WTC11 (cell line): ENCODE data around the gene TRAPPC4. TPM values are rescaled to one million over a fixed set of nuclear protein-coding genes. Genes with fewer than 3 reads are reported as not detected.

ENCODE experiments used
- ATAC-seq: fragments of 200-7000 bp; cut with Tn5 transposase; 2 replicates; pipeline ENCODE4 v1.10.0; 2021; ENCODE audit warnings: mild to moderate bottlenecking, moderate library complexity
- CTCF ChIA-PET: fragments of 300-600 bp; sonication (Branson Sonifier 250); formaldehyde crosslinking; loops from one replicate; lab custom pipeline; 2021; ENCODE audit warnings: antibody characterized with exemption; lab: Charles Lee
- POLR2A ChIA-PET: fragments of 350-600 bp; sonication (Branson Sonifier 250); formaldehyde crosslinking; loops from one replicate; lab custom pipeline; 2021; ENCODE audit warnings: antibody characterized with exemption; lab: Charles Lee
- DNase-seq: peaks from one replicate; pipeline ENCODE4 v3.0.0; 2021; ENCODE audit warnings: low spot score
- H3K27ac Mint-ChIP-seq: 2 replicates; pipeline ENCODE4 v1.8.0; 2021; ENCODE audit warnings: mixed read lengths
- H3K27me3 Mint-ChIP-seq: 2 replicates; pipeline ENCODE4 v1.8.0; 2021; ENCODE audit warnings: low read depth, mild to moderate bottlenecking, moderate library complexity, mixed read lengths
- H3K36me3 Mint-ChIP-seq: 2 replicates; pipeline ENCODE4 v1.8.0; 2021; ENCODE audit warnings: mixed read lengths
- H3K4me1 Mint-ChIP-seq: 2 replicates; pipeline ENCODE4 v1.8.0; 2022; ENCODE audit warnings: mixed read lengths
- H3K4me3 Mint-ChIP-seq: 2 replicates; pipeline ENCODE4 v1.8.0; 2021; ENCODE audit warnings: mild to moderate bottlenecking, moderate library complexity, mixed read lengths
- H3K9me3 Mint-ChIP-seq: 2 replicates; pipeline ENCODE4 v1.8.0; 2021; ENCODE audit warnings: mixed read lengths
- ATF1 ChIP-seq: sonication (generic); formaldehyde crosslinking; IDR thresholded peaks from 2 replicates; pipeline ENCODE4 v1.8.1; 2023; ENCODE audit warnings: mild to moderate bottlenecking, moderate library complexity, missing genetic modification reagents
- CBFB ChIP-seq: sonication (generic); formaldehyde crosslinking; IDR thresholded peaks from 2 replicates; pipeline ENCODE4 v1.8.1; 2022; ENCODE audit warnings: mild to moderate bottlenecking, low read depth, missing genetic modification reagents
- ESRRA ChIP-seq: sonication (generic); formaldehyde crosslinking; IDR thresholded peaks from 2 replicates; pipeline ENCODE4 v1.8.1; 2022; ENCODE audit warnings: mild to moderate bottlenecking, missing genetic modification reagents, borderline replicate concordance
- FOXJ3 ChIP-seq: sonication (generic); formaldehyde crosslinking; IDR thresholded peaks from 2 replicates; pipeline ENCODE4 v1.9.0; 2021; ENCODE audit warnings: missing genetic modification reagents, mild to moderate bottlenecking, borderline replicate concordance
- GRHL2 ChIP-seq: fragments of 250-450 bp; sonication (Bioruptor Pico); IDR thresholded peaks from 2 replicates; pipeline ENCODE4 v1.8.0; 2022; ENCODE audit warnings: mild to moderate bottlenecking, moderate library complexity; ENCODE audit not compliant: insufficient replicate concordance, severe bottlenecking
- HMGA2 ChIP-seq: fragments of 250-450 bp; sonication (Bioruptor Pico); IDR thresholded peaks from 2 replicates; pipeline ENCODE4 v1.4.0; 2021; ENCODE audit warnings: mild to moderate bottlenecking, moderate library complexity
- JUN ChIP-seq: sonication (generic); formaldehyde crosslinking; IDR thresholded peaks from 2 replicates; pipeline ENCODE4 v1.8.0; 2023; ENCODE audit warnings: mild to moderate bottlenecking, missing genetic modification reagents
- KAT7 ChIP-seq: sonication (generic); formaldehyde crosslinking; IDR thresholded peaks from 2 replicates; pipeline ENCODE4 v1.8.1; 2023; ENCODE audit warnings: missing genetic modification reagents, mild to moderate bottlenecking, borderline replicate concordance
- MAX ChIP-seq: sonication (generic); formaldehyde crosslinking; IDR thresholded peaks from 2 replicates; pipeline ENCODE4 v1.8.0; 2022; ENCODE audit warnings: mild to moderate bottlenecking, missing genetic modification reagents
- NFATC4 ChIP-seq: fragments of 250-450 bp; sonication (Bioruptor Pico); IDR thresholded peaks from 2 replicates; pipeline ENCODE4 v1.9.0; 2021; ENCODE audit warnings: mild to moderate bottlenecking
- PRRX2 ChIP-seq: fragments of 250-450 bp; sonication (Bioruptor Pico); IDR thresholded peaks from 2 replicates; pipeline ENCODE4 v1.8.0; 2021; ENCODE audit warnings: mild to moderate bottlenecking
- RELA ChIP-seq: sonication (generic); formaldehyde crosslinking; IDR thresholded peaks from 2 replicates; pipeline ENCODE4 v1.8.1; 2022; ENCODE audit warnings: missing genetic modification reagents, mild to moderate bottlenecking, borderline replicate concordance
- TEAD1 ChIP-seq: sonication (generic); formaldehyde crosslinking; IDR thresholded peaks from 2 replicates; pipeline ENCODE4 v1.8.0; 2022; ENCODE audit warnings: mild to moderate bottlenecking, missing genetic modification reagents
- TEAD4 ChIP-seq: sonication (generic); formaldehyde crosslinking; IDR thresholded peaks from 2 replicates; pipeline ENCODE4 v1.8.0; 2022; ENCODE audit warnings: mild to moderate bottlenecking, missing genetic modification reagents
- ZMAT4 ChIP-seq: fragments of 250-450 bp; sonication (Bioruptor Pico); IDR thresholded peaks from 2 replicates; pipeline ENCODE4 v1.9.0; 2021; ENCODE audit warnings: mild to moderate bottlenecking
- ZNF138 ChIP-seq: sonication (generic); formaldehyde crosslinking; conservative IDR thresholded peaks from 2 replicates; pipeline ENCODE4 v1.8.1; 2022; ENCODE audit warnings: mild to moderate bottlenecking, moderate library complexity, missing genetic modification reagents
- ZNF219 ChIP-seq: sonication (generic); formaldehyde crosslinking; IDR thresholded peaks from 2 replicates; pipeline ENCODE4 v1.8.0; 2023; ENCODE audit warnings: missing genetic modification reagents, mild to moderate bottlenecking, borderline replicate concordance
- ZNF512 ChIP-seq: sonication (generic); formaldehyde crosslinking; IDR thresholded peaks from 2 replicates; pipeline ENCODE4 v1.8.1; 2022; ENCODE audit warnings: missing genetic modification reagents, borderline replicate concordance
- total RNA-seq: library from RNA; stranded (reverse); gene quantifications from 3 replicates; pipeline ENCODE4 v1.2.3, GENCODE V29; 2021
- TF ChIP-seq, protein P1 (sequence below): sonication (generic); formaldehyde crosslinking; IDR thresholded peaks from 2 replicates; pipeline ENCODE4 v1.8.0; 2022; ENCODE audit warnings: mild to moderate bottlenecking, missing genetic modification reagents
- TF ChIP-seq, protein P2 (sequence below): fragments of 250-450 bp; sonication (Bioruptor Pico); IDR thresholded peaks from 2 replicates; pipeline ENCODE4 v1.9.0; 2021; ENCODE audit warnings: mild to moderate bottlenecking, borderline replicate concordance

TRAPPC4 gene
- total RNA-seq, 1 experiment from 2014 or later, result 75.7 TPM

DNA sequence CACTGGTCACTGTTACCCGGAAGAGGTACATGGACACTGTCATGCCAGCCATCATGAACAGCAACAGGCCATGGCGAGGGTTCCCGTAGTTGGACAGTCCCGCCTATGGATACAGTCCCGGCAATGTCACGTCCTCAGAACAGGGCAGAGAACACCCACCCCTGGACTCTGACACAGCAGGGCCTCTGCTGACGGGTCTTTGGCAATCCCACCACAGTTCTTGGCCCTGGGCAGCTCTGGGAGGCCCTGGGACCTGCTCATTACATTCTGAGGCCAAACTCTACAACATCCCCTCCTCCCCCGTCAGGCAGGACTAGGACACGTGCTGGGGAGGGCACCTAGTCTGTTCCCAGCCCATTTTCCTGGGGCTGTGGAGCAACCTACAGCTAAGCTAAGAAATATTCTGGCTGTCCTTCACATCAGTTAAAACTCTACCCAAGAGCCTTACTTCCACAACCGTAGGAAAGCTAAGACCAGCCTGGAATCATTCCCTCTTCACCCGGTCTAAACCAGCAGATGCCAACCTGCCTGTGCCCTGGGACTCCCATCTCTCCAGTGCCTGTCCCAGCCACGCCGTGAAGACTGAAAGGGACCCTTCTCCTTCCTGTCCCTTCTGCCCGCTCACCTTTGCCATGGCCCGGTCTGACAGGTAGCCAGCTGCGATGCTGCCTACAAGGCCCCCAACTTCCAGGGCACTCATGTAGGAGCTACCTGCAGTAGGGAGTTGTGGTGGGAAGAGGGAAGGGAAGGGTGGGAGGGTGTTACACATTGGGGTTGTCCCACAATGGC, 7.6 kb downstream of the TRAPPC4 start (continued):
- TF ChIP-seq TEAD4 (CRISPR knock-in tag), result no peak

DNA sequence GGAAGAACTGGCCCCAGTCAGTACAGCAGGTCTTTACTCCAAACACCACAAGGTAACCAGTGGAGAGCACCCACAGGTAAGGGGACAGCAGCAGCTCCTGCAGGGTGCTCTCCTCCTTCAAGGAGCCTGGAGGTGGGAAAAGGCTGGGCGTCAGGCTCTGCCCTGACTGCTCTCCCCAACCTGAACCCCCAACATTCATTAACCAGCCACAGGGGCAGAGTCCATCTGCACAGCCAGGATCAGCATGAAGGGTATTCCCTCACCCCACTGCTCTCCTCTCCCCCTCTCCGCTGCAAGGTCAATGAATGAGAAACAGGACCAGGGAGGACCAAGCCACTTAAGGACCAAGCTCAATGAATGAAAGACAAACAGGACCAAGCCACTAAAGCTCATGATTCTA, 8.4 kb downstream of the TRAPPC4 start:
- ChIA-PET POLR2A (interaction anchor here (1.2 kb wide), 1 partner anchor 68 kb away, joined by 3 read pairs; a partner anchor contains a TSS), CTCF (no interaction called here)
- Mint-ChIP-seq H3K27me3 (no peaks in the 10 kb centered on the region), H3K9me3 (no peaks in the 10 kb centered on the region), H3K27ac (no peak overlapping the region; the same call in 1 of the 2 replicates), H3K36me3 (peaks cover 47% of the 10 kb centered on the region), H3K4me3 (no peak overlapping the region), H3K4me1 (peaks cover 19% of the 10 kb centered on the region)
- TF ChIP-seq ZNF138 (CRISPR knock-in tag) (no peak), MAX (CRISPR knock-in tag) (no peak), PRRX2 (CRISPR knock-in tag) (no peak), ZNF512 (CRISPR knock-in tag) (no peak), NFATC4 (CRISPR knock-in tag) (no peak), ATF1 (CRISPR knock-in tag) (no peak), KAT7 (CRISPR knock-in tag) (no peak), HMGA2 (no peak), GRHL2 (no peak), RELA (no peak), CBFB (CRISPR knock-in tag) (no peak), ESRRA (CRISPR knock-in tag) (no peak), ZMAT4 (CRISPR knock-in tag) (no peak)
- TF ChIP-seq, protein P1, sequence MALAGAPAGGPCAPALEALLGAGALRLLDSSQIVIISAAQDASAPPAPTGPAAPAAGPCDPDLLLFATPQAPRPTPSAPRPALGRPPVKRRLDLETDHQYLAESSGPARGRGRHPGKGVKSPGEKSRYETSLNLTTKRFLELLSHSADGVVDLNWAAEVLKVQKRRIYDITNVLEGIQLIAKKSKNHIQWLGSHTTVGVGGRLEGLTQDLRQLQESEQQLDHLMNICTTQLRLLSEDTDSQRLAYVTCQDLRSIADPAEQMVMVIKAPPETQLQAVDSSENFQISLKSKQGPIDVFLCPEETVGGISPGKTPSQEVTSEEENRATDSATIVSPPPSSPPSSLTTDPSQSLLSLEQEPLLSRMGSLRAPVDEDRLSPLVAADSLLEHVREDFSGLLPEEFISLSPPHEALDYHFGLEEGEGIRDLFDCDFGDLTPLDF (CRISPR knock-in tag), result no peak
- DNase-seq (no peak), ATAC-seq (no peak)

- peak overlapping the region; percentile 36; the same call in 1 of the 2 replicates for H3K27ac Mint-ChIP-seq
- H3K36me3 Mint-ChIP-seq, result peaks cover 43% of the 10 kb centered on the region
- CTCF ChIA-PET, result no interaction called here
- no peak for TF ChIP-seq ZNF219
- no peak for TF ChIP-seq FOXJ3 (CRISPR knock-in tag)
- TF ChIP-seq HMGA2, result no peak
- TF ChIP-seq JUN (CRISPR knock-in tag), result no peak
- TF ChIP-seq, protein P2, sequence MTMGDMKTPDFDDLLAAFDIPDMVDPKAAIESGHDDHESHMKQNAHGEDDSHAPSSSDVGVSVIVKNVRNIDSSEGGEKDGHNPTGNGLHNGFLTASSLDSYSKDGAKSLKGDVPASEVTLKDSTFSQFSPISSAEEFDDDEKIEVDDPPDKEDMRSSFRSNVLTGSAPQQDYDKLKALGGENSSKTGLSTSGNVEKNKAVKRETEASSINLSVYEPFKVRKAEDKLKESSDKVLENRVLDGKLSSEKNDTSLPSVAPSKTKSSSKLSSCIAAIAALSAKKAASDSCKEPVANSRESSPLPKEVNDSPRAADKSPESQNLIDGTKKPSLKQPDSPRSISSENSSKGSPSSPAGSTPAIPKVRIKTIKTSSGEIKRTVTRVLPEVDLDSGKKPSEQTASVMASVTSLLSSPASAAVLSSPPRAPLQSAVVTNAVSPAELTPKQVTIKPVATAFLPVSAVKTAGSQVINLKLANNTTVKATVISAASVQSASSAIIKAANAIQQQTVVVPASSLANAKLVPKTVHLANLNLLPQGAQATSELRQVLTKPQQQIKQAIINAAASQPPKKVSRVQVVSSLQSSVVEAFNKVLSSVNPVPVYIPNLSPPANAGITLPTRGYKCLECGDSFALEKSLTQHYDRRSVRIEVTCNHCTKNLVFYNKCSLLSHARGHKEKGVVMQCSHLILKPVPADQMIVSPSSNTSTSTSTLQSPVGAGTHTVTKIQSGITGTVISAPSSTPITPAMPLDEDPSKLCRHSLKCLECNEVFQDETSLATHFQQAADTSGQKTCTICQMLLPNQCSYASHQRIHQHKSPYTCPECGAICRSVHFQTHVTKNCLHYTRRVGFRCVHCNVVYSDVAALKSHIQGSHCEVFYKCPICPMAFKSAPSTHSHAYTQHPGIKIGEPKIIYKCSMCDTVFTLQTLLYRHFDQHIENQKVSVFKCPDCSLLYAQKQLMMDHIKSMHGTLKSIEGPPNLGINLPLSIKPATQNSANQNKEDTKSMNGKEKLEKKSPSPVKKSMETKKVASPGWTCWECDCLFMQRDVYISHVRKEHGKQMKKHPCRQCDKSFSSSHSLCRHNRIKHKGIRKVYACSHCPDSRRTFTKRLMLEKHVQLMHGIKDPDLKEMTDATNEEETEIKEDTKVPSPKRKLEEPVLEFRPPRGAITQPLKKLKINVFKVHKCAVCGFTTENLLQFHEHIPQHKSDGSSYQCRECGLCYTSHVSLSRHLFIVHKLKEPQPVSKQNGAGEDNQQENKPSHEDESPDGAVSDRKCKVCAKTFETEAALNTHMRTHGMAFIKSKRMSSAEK, result no peak
- TF ChIP-seq TEAD1, result no peak
- TF ChIP-seq MAX (CRISPR knock-in tag), result no peak
Observed at GRCh38 chr11:119027561-119028345, 9.2 kb downstream of the TRAPPC4 start.

More at GRCh38 chr11:119027561-119028345, 9.2 kb downstream of the TRAPPC4 start:
- Mint-ChIP-seq H3K4me3 (peak overlapping the region; percentile 18; the same call in 1 of the 2 replicates), H3K9me3 (no peaks in the 10 kb centered on the region), H3K27me3 (no peaks in the 10 kb centered on the region), H3K4me1 (peaks cover 19% of the 10 kb centered on the region)
- POLR2A ChIA-PET, result interaction anchor here (1.2 kb wide), 1 partner anchor 67 kb away, joined by 3 read pairs; a partner anchor contains a TSS
- no peak for DNase-seq
- no peak for ATAC-seq
